Heart left ventricle (tissue), 16 donors: ENCODE results near the gene GLT1D1. TPM values are rescaled to one million over a fixed set of nuclear protein-coding genes. Genes with fewer than 3 reads are reported as not detected.

Experiments
- ATAC-seq, 4 donors: fragments of 200-7000 bp; cut with Tn5 transposase; one replicate each; pipeline ENCODE4 v1.9.1; 2020 to 2022; ENCODE audit warnings: moderate library complexity in 4 of 4, mild to moderate bottlenecking in 3 of 4, moderate number of reproducible peaks in 1 of 4
- DNase-seq, 5 donors: peaks; one replicate each; pipeline ENCODE4 v3.0.0-alpha.2; 2020
- H3K27ac ChIP-seq, 12 donors: fragments of 200-600 bp; sonication (generic) in 4 of 12; one replicate each; pipeline versions ENCODE4 v1.5.0 to v1.8.0; 2016 to 2022; ENCODE audit warnings: mild to moderate bottlenecking in 2 of 12
- H3K27me3 ChIP-seq, 9 donors: fragments of 200-600 bp; sonication (generic) in 2 of 9; one replicate each; pipeline versions ENCODE4 v1.5.1 to v1.8.0; 2016 to 2022; ENCODE audit warnings: mild to moderate bottlenecking in 3 of 9
- H3K36me3 ChIP-seq, 9 donors: fragments of 200-600 bp; sonication (generic) in 2 of 9; one replicate each; pipeline versions ENCODE4 v1.5.0 to v1.8.0; 2018 to 2022; ENCODE audit warnings: mild to moderate bottlenecking in 2 of 9
- H3K4me1 ChIP-seq, 12 donors: fragments of 200-600 bp; sonication (generic) in 4 of 12; one replicate each; pipeline versions ENCODE4 v1.5.0 to v1.8.0; 2016 to 2022; ENCODE audit warnings: mild to moderate bottlenecking in 3 of 12
- H3K4me3 ChIP-seq, 12 donors: fragments of 200-600 bp; sonication (generic) in 4 of 12; one replicate each; pipeline versions ENCODE4 v1.5.0 to v1.8.0; 2017 to 2022; ENCODE audit warnings: mild to moderate bottlenecking in 9 of 12, moderate library complexity in 4 of 12
- H3K9me3 ChIP-seq, 12 donors: fragments of 200-600 bp; sonication (generic) in 4 of 12; one replicate each; pipeline versions ENCODE4 v1.5.0 to v1.8.0; 2016 to 2022; ENCODE audit warnings: mild to moderate bottlenecking in 1 of 12
- CTCF ChIP-seq, 12 donors: fragments of 200-600 bp; sonication (generic) in 4 of 12; IDR thresholded peaks; one replicate each; pipeline versions ENCODE4 v1.5.0 to v1.8.0; 2018 to 2022; ENCODE audit warnings: antibody characterized with exemption in 12 of 12, mild to moderate bottlenecking in 5 of 12
- POLR2A ChIP-seq, 2 donors: fragments of 450-650 bp; IDR thresholded peaks; one replicate each; pipeline ENCODE4 v1.6.1; 2017; ENCODE audit warnings: antibody characterized with exemption in 2 of 2, mild to moderate bottlenecking in 2 of 2, moderate library complexity in 2 of 2
- WGBS, 4 donors: extraction: QIAGEN DNeasy Blood & Tissue Kit in 2 of 4; methylation state at CpG; one replicate each; pipeline versions ENCODE4 v1.1.5 to v1.1.7; 2013 to 2018; 5-methylcytosine and 5-hydroxymethylcytosine counted together
- intact Hi-C, 10 donors: fragments of 100-400 bp; cut with DNase I; formaldehyde crosslinking; loops; one replicate each; pipeline versions ENCODE4 v1.11.1 to v1.14.2; 2022
- polyA plus RNA-seq, 2 donors: library from polyadenylated mRNA; stranded (reverse); fragments of 200-250 nt; gene quantifications; one replicate each; pipeline ENCODE4 v1.2.3, GENCODE V29; 2013
- total RNA-seq, 9 donors: library from RNA; depleted of rRNA in 2 of 9; stranded (reverse); fragments of >200 nt in 2 of 9; fragmentation: NEBNext Ultra II Directional in 3 of 9; extraction: Animal tissue kit (Norgen Biotek cat#: 25700) in 3 of 9; gene quantifications; one replicate each; pipeline versions ENCODE4 v1.1.0 to v1.2.4, GENCODE V29; 2016 to 2023
- donor health status: ischemic (EF 13 %, LVEDD 7.1; RV severe dilation, severe dysfunction).
- donor health status: healthy with polysubstance abuse.
- donor health status: DM: no; HTN: yes; CAD: no.
- donor health status: DM: no; HTN: no; CAD: no.
- donor health status: ischemic (EF 25% LVEDD 6.9; RV normal size, moderate dysfunction).
- donor health status: ischemic (EF 25% LVEDD 5.7; RV mildly dilated, moderate dysfunction).
- donor health status: healthy.
- donor health status: DM: yes; HTN: yes; CAD: no.
- donor health status: ischemic (EF 35%, LVEDD 5.7; RV mildly dilated, moderate dysfunction).
- donor health status: nonischemic (EF 11% LVEDD 7.7; RV severe dilation, severe dysfunction).
- donor health status: DM: yes; HTN: yes; CAD: no.
- donor health status: PGD.
- donor health status: ischemic (EF 29% LVEDD 5.4; RV normal size, mild dysfunction).
- donor health status: nonischemic (EF 23%, LVEDD 6.1; RV moderate dilation, normal function).

The GLT1D1 gene
- total and polyA plus RNA-seq, 11 donors, result 0.11 to 2.3 (median 0.38) TPM

- 85 to 90% (median 86%) methylated on average over 6 of the region's 6 CpGs for WGBS, 4 donors
- no peaks in the 10 kb centered on the region for H3K4me1 ChIP-seq
- ATAC-seq (no peak), DNase-seq (no peak)
- H3K4me3 ChIP-seq, result no peak overlapping the region
- H3K9me3 ChIP-seq, result peaks cover 0 to 12% (median 0%) of the 10 kb centered on the region in 12 donors
- no peaks in the 10 kb centered on the region for H3K36me3 ChIP-seq
- TF ChIP-seq POLR2A (IDR thresholded peaks at IDR 0.05), result no peak
- no peak overlapping the region for H3K27ac ChIP-seq
- peaks cover 0 to 3% (median 0%) of the 10 kb centered on the region in 9 donors for H3K27me3 ChIP-seq
- intact Hi-C loops, result no loop called here
Observed at GRCh38 chr12:128991716-128992115, 138.4 kb downstream of the GLT1D1 start.

- no peak for DNase-seq
- Histone ChIP-seq H3K27me3 (peaks cover 0 to 3% (median 0%) of the 10 kb centered on the region in 9 donors), H3K36me3 (no peaks in the 10 kb centered on the region), H3K4me3 (no peak overlapping the region), H3K27ac (no peak overlapping the region), H3K9me3 (peaks cover 0 to 12% (median 0%) of the 10 kb centered on the region in 12 donors), H3K4me1 (no peaks in the 10 kb centered on the region)
- intact Hi-C loops, result no loop called here
- 67 to 77% (median 75%) methylated on average over 8 of the region's 8 CpGs for WGBS, 4 donors
- no peak for TF ChIP-seq CTCF (IDR thresholded peaks at IDR 0.05)
- no peak for TF ChIP-seq POLR2A (IDR thresholded peaks at IDR 0.05)
- no peak for ATAC-seq
Observed at GRCh38 chr12:128992116-128992515, 138.8 kb downstream of the GLT1D1 start.

GRCh38 chr12:128992550-128992949 lies 139.3 kb downstream of the GLT1D1 start:
- H3K27ac ChIP-seq, result no peak overlapping the region
- DNase-seq (no peak), ATAC-seq (no peak)
- H3K4me3 ChIP-seq, result no peak overlapping the region
- peaks cover 0 to 12% (median 0%) of the 10 kb centered on the region in 12 donors for H3K9me3 ChIP-seq
- 58 to 77% (median 69%) methylated on average over 9 of the region's 9 CpGs for WGBS, 4 donors
- TF ChIP-seq POLR2A (IDR thresholded peaks at IDR 0.05), result no peak
- no peak for TF ChIP-seq CTCF (IDR thresholded peaks at IDR 0.05)
- H3K27me3 ChIP-seq, result peaks cover 0 to 3% (median 0%) of the 10 kb centered on the region in 9 donors
- H3K36me3 ChIP-seq, result no peaks in the 10 kb centered on the region
- intact Hi-C loops, result no loop called here
- H3K4me1 ChIP-seq, result no peaks in the 10 kb centered on the region

- ATAC-seq (no peak), DNase-seq (no peak)
- intact Hi-C loops, result no loop called here
Observed at GRCh38 chr12:128994856-128995255, 141.6 kb downstream of the GLT1D1 start.

More at GRCh38 chr12:128994856-128995255, 141.6 kb downstream of the GLT1D1 start:
- 60 to 77% (median 68%) methylated on average over 2 of the region's 2 CpGs for WGBS, 4 donors
- H3K27me3 ChIP-seq, result no peaks in the 10 kb centered on the region
- H3K4me1 ChIP-seq, result no peaks in the 10 kb centered on the region
- H3K9me3 ChIP-seq, result peaks cover 0 to 4% (median 0%) of the 10 kb centered on the region in 12 donors
- H3K27ac ChIP-seq, result no peak overlapping the region
- H3K4me3 ChIP-seq, result no peak overlapping the region
- H3K36me3 ChIP-seq, result no peaks in the 10 kb centered on the region
- no peak for TF ChIP-seq CTCF (IDR thresholded peaks at IDR 0.05)
- TF ChIP-seq POLR2A (IDR thresholded peaks at IDR 0.05), result no peak
